Small intestine (tissue), 7 donors: ENCODE results near the gene NDUFV2. TPM values are rescaled to one million over a fixed set of nuclear protein-coding genes. Genes with fewer than 3 reads are reported as not detected.
A peak's percentile ranks its signal among the peaks of the same experiment; 100 is the strongest.

ENCODE experiments used
- DNase-seq, 2 donors: peaks; one replicate each; pipeline versions ENCODE4 v3.0.0 to v3.0.0-alpha.2; 2013
- FAIRE-seq: peaks from 2 replicates; lab custom pipeline; 2012; peaks lifted over from hg19 to GRCh38; lab: Jason Lieb, UNC
- H3K27ac ChIP-seq, 3 donors: one replicate each; pipeline ENCODE4 v1.5.1; 2013; ENCODE audit warnings: low read length in 2 of 3, mild to moderate bottlenecking in 2 of 3, control low read depth in 1 of 3, inconsistent platforms in 1 of 3, low read depth in 1 of 3, moderate library complexity in 1 of 3
- H3K27me3 ChIP-seq, 3 donors: one replicate each; pipeline ENCODE4 v1.6.1; 2013; ENCODE audit warnings: low read length in 3 of 3, inconsistent platforms in 1 of 3; ENCODE audit not compliant: control insufficient read depth in 3 of 3, insufficient read depth in 3 of 3
- H3K36me3 ChIP-seq, 3 donors: one replicate each; pipeline ENCODE4 v1.6.1; 2013; ENCODE audit warnings: low read length in 3 of 3, inconsistent platforms in 1 of 3, low read depth in 1 of 3, mild to moderate bottlenecking in 1 of 3, moderate library complexity in 1 of 3; ENCODE audit not compliant: control insufficient read depth in 3 of 3, insufficient read depth in 2 of 3
- H3K4me1 ChIP-seq, 3 donors: one replicate each; pipeline ENCODE4 v1.6.1; 2013; ENCODE audit warnings: low read length in 2 of 3, inconsistent platforms in 1 of 3, low read depth in 1 of 3, mild to moderate bottlenecking in 1 of 3, moderate library complexity in 1 of 3; ENCODE audit not compliant: control insufficient read depth in 3 of 3, insufficient read depth in 2 of 3
- H3K4me3 ChIP-seq, 3 donors: one replicate each; pipeline ENCODE4 v1.5.1; 2013; ENCODE audit warnings: low read length in 3 of 3, control low read depth in 1 of 3, inconsistent platforms in 1 of 3, low read depth in 1 of 3, mild to moderate bottlenecking in 1 of 3, moderate library complexity in 1 of 3
- H3K9me3 ChIP-seq, 2 donors: one replicate each; pipeline ENCODE4 v1.6.1; 2013; ENCODE audit warnings: low read depth in 1 of 2, low read length in 1 of 2; ENCODE audit not compliant: control insufficient read depth in 2 of 2, insufficient read depth in 1 of 2
- WGBS, 3 donors: extraction: QIAGEN DNeasy Blood & Tissue Kit; methylation state at CpG; one replicate each; pipeline ENCODE4 v1.1.7; 2013; 5-methylcytosine and 5-hydroxymethylcytosine counted together
- polyA plus RNA-seq, 4 donors: library from polyadenylated mRNA; stranded (reverse) in 3 of 4; unstranded in 1 of 4; fragments of 200-250 nt in 3 of 4; fragments of 120-200 nt in 1 of 4; gene quantifications; one replicate each; pipeline versions ENCODE4 v1.2.1 to v1.2.3, GENCODE V29; 2013
- donor health status: healthy with polysubstance abuse.
- donor health status: control.
- donor health status: control.
- donor health status: Bipolar disorder and iron deficiency.
- donor health status: healthy.

The NDUFV2 gene
- polyA plus RNA-seq, 4 donors: 125 to 300 (median 208) TPM

- peaks cover 2 to 19% (median 9%) of the 10 kb centered on the region in 3 donors for H3K4me1 ChIP-seq
- DNase-seq (peak; percentile 71 to 80), FAIRE-seq (no peak)
- no peaks in the 10 kb centered on the region for H3K27me3 ChIP-seq
- peak overlapping the region; percentile 79 to 97 (median 85) for H3K4me3 ChIP-seq
- H3K36me3 ChIP-seq: peaks cover 0 to 6% (median 1%) of the 10 kb centered on the region in 3 donors
- peak overlapping the region; percentile 97 to 100 (median 100) for H3K27ac ChIP-seq
- WGBS, 3 donors: 0% methylated on average over 62 to 95 of the region's 95 CpGs
- H3K9me3 ChIP-seq: no peaks in the 10 kb centered on the region
Observed at GRCh38 chr18:9137168-9138066, 34.9 kb downstream of the NDUFV2 start.

- FAIRE-seq: no peak
- Histone ChIP-seq H3K27ac (no peak overlapping the region), H3K36me3 (peaks cover 0 to 6% (median 1%) of the 10 kb centered on the region in 3 donors), H3K27me3 (no peaks in the 10 kb centered on the region), H3K4me3 (peak overlapping the region in 1 of 3 donors; percentile 11), H3K9me3 (no peaks in the 10 kb centered on the region), H3K4me1 (peaks cover 2 to 14% (median 13%) of the 10 kb centered on the region in 3 donors)
- DNase-seq: no peak
- WGBS, 3 donors: 34 to 50% (median 34%) methylated on average over 7 of the region's 7 CpGs
Observed at GRCh38 chr18:9139400-9140039, 37.0 kb downstream of the NDUFV2 start.

- H3K36me3 ChIP-seq: peaks cover 0 to 5% (median 0%) of the 10 kb centered on the region in 3 donors
- H3K4me1 ChIP-seq: peaks cover 0 to 15% (median 8%) of the 10 kb centered on the region in 3 donors
- H3K27ac ChIP-seq: no peak overlapping the region
- H3K4me3 ChIP-seq: no peak overlapping the region
- no peak for DNase-seq
- no peaks in the 10 kb centered on the region for H3K27me3 ChIP-seq
- H3K9me3 ChIP-seq: no peaks in the 10 kb centered on the region
- no peak for FAIRE-seq
- WGBS, 3 donors: 15 to 32% (median 17%) methylated on average over 2 of the region's 2 CpGs
Observed at GRCh38 chr18:9140381-9140780, 37.9 kb downstream of the NDUFV2 start.

- Histone ChIP-seq H3K4me3 (no peak overlapping the region), H3K27ac (no peak overlapping the region), H3K4me1 (peaks cover 0 to 17% (median 8%) of the 10 kb centered on the region in 3 donors), H3K36me3 (peaks cover 0 to 5% (median 0%) of the 10 kb centered on the region in 3 donors), H3K27me3 (no peaks in the 10 kb centered on the region), H3K9me3 (no peaks in the 10 kb centered on the region)
- 87 to 89% (median 88%) methylated on average over 2 of the region's 2 CpGs for WGBS, 3 donors
- DNase-seq (no peak), FAIRE-seq (no peak)
Observed at GRCh38 chr18:9140984-9141383, 38.5 kb downstream of the NDUFV2 start.

GRCh38 chr18:9146224-9146623 is 43.7 kb downstream of the NDUFV2 start:
- peaks cover 0 to 9% (median 0%) of the 10 kb centered on the region in 3 donors for H3K4me1 ChIP-seq
- H3K27ac ChIP-seq: no peak overlapping the region
- no peaks in the 10 kb centered on the region for H3K27me3 ChIP-seq
- no peak for FAIRE-seq
- peaks cover 0 to 9% (median 0%) of the 10 kb centered on the region in 3 donors for H3K36me3 ChIP-seq
- no peak overlapping the region for H3K4me3 ChIP-seq
- H3K9me3 ChIP-seq: no peaks in the 10 kb centered on the region
- no peak for DNase-seq
- WGBS, 3 donors: 86 to 94% (median 89%) methylated on average over 1 of the region's 1 CpG

GRCh38 chr18:9147440-9148202 is 45.1 kb downstream of the NDUFV2 start:
- H3K27ac ChIP-seq: no peak overlapping the region

GRCh38 chr18:9148203-9148552 is 45.7 kb downstream of the NDUFV2 start:
- H3K27ac ChIP-seq: no peak overlapping the region
- no peaks in the 10 kb centered on the region for H3K27me3 ChIP-seq
- DNase-seq (no peak), FAIRE-seq (peak; percentile 53)
- no peak overlapping the region for H3K4me3 ChIP-seq
- peaks cover 0 to 9% (median 0%) of the 10 kb centered on the region in 3 donors for H3K36me3 ChIP-seq
- peaks cover 0 to 11% (median 0%) of the 10 kb centered on the region in 3 donors for H3K4me1 ChIP-seq
- H3K9me3 ChIP-seq: no peaks in the 10 kb centered on the region
- WGBS, 3 donors: 17 to 26% (median 24%) methylated on average over 1 of the region's 1 CpG

More at GRCh38 chr18:9147440-9148202, 45.1 kb downstream of the NDUFV2 start:
- WGBS, 3 donors: 19 to 32% (median 20%) methylated on average over 1 of the region's 1 CpG
- no peaks in the 10 kb centered on the region for H3K27me3 ChIP-seq
- H3K4me3 ChIP-seq: no peak overlapping the region
- H3K9me3 ChIP-seq: no peaks in the 10 kb centered on the region
- peak; percentile 71 to 74 for DNase-seq
- FAIRE-seq: peak; percentile 90
- H3K4me1 ChIP-seq: peaks cover 0 to 11% (median 0%) of the 10 kb centered on the region in 3 donors
- H3K36me3 ChIP-seq: peaks cover 0 to 9% (median 0%) of the 10 kb centered on the region in 3 donors

- FAIRE-seq (no peak), DNase-seq (no peak)
- 70 to 88% (median 76%) methylated on average over 5 of the region's 5 CpGs for WGBS, 3 donors
- Histone ChIP-seq H3K36me3 (peaks cover 0 to 4% (median 0%) of the 10 kb centered on the region in 3 donors), H3K27me3 (no peaks in the 10 kb centered on the region), H3K9me3 (no peaks in the 10 kb centered on the region), H3K4me3 (no peak overlapping the region), H3K4me1 (peaks cover 0 to 5% (median 0%) of the 10 kb centered on the region in 3 donors), H3K27ac (no peak overlapping the region)
Observed at GRCh38 chr18:9150121-9150520, 47.6 kb downstream of the NDUFV2 start.
